CD4-positive, CD25-positive, alpha-beta regulatory T cell (primary cell): ENCODE measurements around the gene LRMDA. TPM values are rescaled to one million over a fixed set of nuclear protein-coding genes. Genes with fewer than 3 reads are reported as not detected.
A peak's percentile ranks its signal among the peaks of the same experiment; 100 is the strongest.

Source experiments
- ATAC-seq, 2 donors: fragments of 150-1000 bp; cut with Tn5 transposase; one replicate each; pipeline ENCODE4 v1.10.0; 2021; ENCODE audit warnings: low read depth in 2 of 2, moderate number of reproducible peaks in 2 of 2, moderate library complexity in 1 of 2
- DNase-seq, 3 donors: peaks; one replicate each; pipeline versions ENCODE4 v3.0.0 to v3.0.0-alpha.2; 2012 to 2022; ENCODE audit warnings: mixed read lengths in 1 of 3
- H3K27ac ChIP-seq: one replicate; pipeline ENCODE4 v1.7.0; 2013; ENCODE audit warnings: mild to moderate bottlenecking, low read length; ENCODE audit not compliant: insufficient read depth, poor library complexity, severe bottlenecking
- H3K27me3 ChIP-seq: one replicate; pipeline ENCODE4 v1.7.0; 2013; ENCODE audit warnings: low read length; ENCODE audit not compliant: control insufficient read depth, insufficient read depth
- H3K36me3 ChIP-seq: one replicate; pipeline ENCODE4 v1.7.0; 2013; ENCODE audit warnings: mild to moderate bottlenecking, low read length, moderate library complexity; ENCODE audit not compliant: control insufficient read depth, insufficient read depth
- H3K4me1 ChIP-seq: 2 replicates; pipeline ENCODE4 v1.7.0; 2013; ENCODE audit warnings: mild to moderate bottlenecking, low read length; ENCODE audit not compliant: insufficient read depth, control insufficient read depth, poor library complexity, severe bottlenecking
- H3K4me3 ChIP-seq: one replicate; pipeline ENCODE4 v1.7.0; 2013; ENCODE audit warnings: low read depth, mild to moderate bottlenecking, low read length, moderate library complexity
- H3K9me3 ChIP-seq, 2 experiments: 1 replicate in 1 of 2; 2 replicates in 1 of 2; pipeline ENCODE4 v1.7.0; 2013; ENCODE audit warnings: low read length in 2 of 2, mild to moderate bottlenecking in 1 of 2, moderate library complexity in 1 of 2; ENCODE audit not compliant: control insufficient read depth in 2 of 2
- H3K27ac Mint-ChIP-seq, 3 donors: one replicate each; pipeline ENCODE4 v1.8.0; 2020 to 2022; ENCODE audit warnings: mild to moderate bottlenecking in 3 of 3, mixed read lengths in 3 of 3, moderate library complexity in 2 of 3
- H3K27me3 Mint-ChIP-seq: one replicate; pipeline ENCODE4 v1.8.0; 2022; ENCODE audit warnings: mild to moderate bottlenecking, mixed read lengths
- H3K36me3 Mint-ChIP-seq: one replicate; pipeline ENCODE4 v1.8.0; 2020; ENCODE audit warnings: mixed read lengths
- H3K4me1 Mint-ChIP-seq, 4 donors: one replicate each; pipeline ENCODE4 v1.8.0; 2020 to 2022; ENCODE audit warnings: mixed read lengths in 4 of 4, mild to moderate bottlenecking in 1 of 4
- H3K4me3 Mint-ChIP-seq, 4 donors: one replicate each; pipeline ENCODE4 v1.8.0; 2020 to 2022; ENCODE audit warnings: mild to moderate bottlenecking in 4 of 4, mixed read lengths in 4 of 4, moderate library complexity in 3 of 4
- H3K9me3 Mint-ChIP-seq, 7 donors: one replicate each; pipeline ENCODE4 v1.8.0; 2020 to 2022; ENCODE audit warnings: mixed read lengths in 7 of 7, mild to moderate bottlenecking in 3 of 7, moderate library complexity in 2 of 7
- polyA plus RNA-seq, 4 donors: library from polyadenylated mRNA; unstranded; fragments of 300-500 nt; fragmentation: Illumina TruSeq; gene quantifications; one replicate each; pipeline ENCODE4 v1.2.3, GENCODE V29; 2021
- total RNA-seq: library from RNA; stranded (reverse); gene quantifications from one replicate; pipeline ENCODE4 v1.2.3, GENCODE V29; 2022

The LRMDA gene
- total and polyA plus RNA-seq, 5 donors from 2014 or later = 0.10 TPM; not detected in 4

GRCh38 chr10:75403939-75404814, 27.2 kb upstream of the LRMDA start:
- Histone ChIP-seq H3K27me3 (peaks cover 2% of the 10 kb centered on the region), H3K4me3 (no peak overlapping the region), H3K4me1 (peaks cover 63% of the 10 kb centered on the region), H3K27ac (no peak overlapping the region), H3K9me3 (no peaks in the 10 kb centered on the region), H3K36me3 (no peaks in the 10 kb centered on the region)
- ATAC-seq (no peak), DNase-seq (no peak)
- H3K4me1 Mint-ChIP-seq = peaks cover 0 to 56% (median 19%) of the 10 kb centered on the region in 4 donors
- H3K4me3 Mint-ChIP-seq = peak overlapping the region in 2 of 4 donors; percentile 61 to 75
- H3K27me3 Mint-ChIP-seq = peaks cover 68% of the 10 kb centered on the region
- H3K9me3 Mint-ChIP-seq = peaks cover 0 to 6% (median 0%) of the 10 kb centered on the region in 7 donors
- H3K27ac Mint-ChIP-seq = no peak overlapping the region
- H3K36me3 Mint-ChIP-seq = no peaks in the 10 kb centered on the region

GRCh38 chr10:75404815-75405597, 26.4 kb upstream of the LRMDA start:
- H3K4me1 ChIP-seq = peaks cover 69% of the 10 kb centered on the region
- Mint-ChIP-seq H3K36me3 (no peaks in the 10 kb centered on the region), H3K27ac (no peak overlapping the region), H3K27me3 (peaks cover 75% of the 10 kb centered on the region), H3K4me3 (peak overlapping the region in 1 of 4 donors; percentile 49), H3K4me1 (peaks cover 0 to 61% (median 19%) of the 10 kb centered on the region in 4 donors), H3K9me3 (peaks cover 0 to 6% (median 0%) of the 10 kb centered on the region in 7 donors)
- H3K9me3 ChIP-seq = no peaks in the 10 kb centered on the region
- peaks cover 3% of the 10 kb centered on the region for H3K27me3 ChIP-seq
- no peak for ATAC-seq
- no peak overlapping the region for H3K27ac ChIP-seq
- no peaks in the 10 kb centered on the region for H3K36me3 ChIP-seq
- no peak for DNase-seq
- no peak overlapping the region for H3K4me3 ChIP-seq

DNA sequence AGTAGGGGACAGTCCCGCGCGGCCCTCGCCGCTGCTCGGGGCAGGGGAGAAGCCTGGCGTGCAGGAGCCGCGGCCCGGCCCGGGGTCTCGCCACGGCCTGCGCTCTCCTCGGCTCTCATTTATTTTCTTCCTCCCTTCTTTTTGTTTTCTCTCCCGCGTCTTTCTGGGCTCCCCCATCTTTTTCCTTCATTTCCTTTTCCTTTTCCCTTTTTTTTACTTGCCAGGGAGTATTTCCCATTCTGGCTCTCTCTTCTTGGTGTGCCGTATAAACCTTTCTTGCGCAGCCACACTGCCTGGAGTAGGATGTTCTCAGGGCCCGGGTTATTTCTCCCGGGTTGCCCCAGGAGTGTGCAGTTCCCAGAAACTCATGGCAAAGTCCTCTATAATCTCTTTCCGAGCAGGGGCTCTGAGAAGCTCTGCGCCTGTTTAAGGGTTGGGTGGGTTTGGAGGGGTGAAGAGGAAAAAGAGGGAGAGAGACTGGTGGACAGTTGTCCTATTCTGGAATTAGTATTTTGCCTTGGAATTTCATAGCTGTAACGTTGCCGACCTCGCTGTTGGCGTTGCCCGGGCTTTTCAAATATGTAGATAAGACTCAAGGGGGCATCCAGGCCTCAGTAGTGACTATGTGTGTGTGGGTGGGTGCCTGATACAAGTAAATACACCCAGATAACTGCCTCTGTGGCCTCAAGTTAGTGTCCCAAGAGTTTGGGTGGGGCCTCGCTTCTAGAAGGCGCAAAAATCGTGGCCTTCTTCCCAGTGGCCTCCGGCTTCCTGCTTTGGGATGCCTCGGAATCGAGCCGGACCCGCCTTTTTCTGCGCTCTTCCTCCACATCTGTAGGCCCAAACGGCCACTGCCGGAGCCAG, 25.6 kb upstream of the LRMDA start:
- Mint-ChIP-seq H3K9me3 (peaks cover 0 to 6% (median 0%) of the 10 kb centered on the region in 7 donors), H3K4me1 (peaks cover 0 to 56% (median 15%) of the 10 kb centered on the region in 4 donors), H3K27ac (no peak overlapping the region), H3K27me3 (peaks cover 75% of the 10 kb centered on the region), H3K36me3 (no peaks in the 10 kb centered on the region), H3K4me3 (peak overlapping the region; percentile 11 to 43 (median 27))
- peaks cover 61% of the 10 kb centered on the region for H3K4me1 ChIP-seq
- DNase-seq (no peak), ATAC-seq (no peak)
- no peak overlapping the region for H3K4me3 ChIP-seq
- peaks cover 12% of the 10 kb centered on the region for H3K27me3 ChIP-seq
- H3K9me3 ChIP-seq = no peaks in the 10 kb centered on the region
- no peak overlapping the region for H3K27ac ChIP-seq
- H3K36me3 ChIP-seq = no peaks in the 10 kb centered on the region

GRCh38 chr10:75406462-75407223, 24.8 kb upstream of the LRMDA start:
- Mint-ChIP-seq H3K4me3 (peak overlapping the region in 3 of 4 donors; percentile 37 to 61 (median 43)), H3K27ac (no peak overlapping the region), H3K4me1 (peaks cover 0 to 54% (median 15%) of the 10 kb centered on the region in 4 donors), H3K9me3 (peaks cover 0 to 6% (median 1%) of the 10 kb centered on the region in 7 donors), H3K36me3 (no peaks in the 10 kb centered on the region), H3K27me3 (peaks cover 81% of the 10 kb centered on the region)
- Histone ChIP-seq H3K4me3 (no peak overlapping the region), H3K36me3 (no peaks in the 10 kb centered on the region), H3K27me3 (peaks cover 19% of the 10 kb centered on the region), H3K27ac (no peak overlapping the region), H3K9me3 (no peaks in the 10 kb centered on the region), H3K4me1 (peaks cover 55% of the 10 kb centered on the region)
- no peak for DNase-seq
- no peak for ATAC-seq

DNA sequence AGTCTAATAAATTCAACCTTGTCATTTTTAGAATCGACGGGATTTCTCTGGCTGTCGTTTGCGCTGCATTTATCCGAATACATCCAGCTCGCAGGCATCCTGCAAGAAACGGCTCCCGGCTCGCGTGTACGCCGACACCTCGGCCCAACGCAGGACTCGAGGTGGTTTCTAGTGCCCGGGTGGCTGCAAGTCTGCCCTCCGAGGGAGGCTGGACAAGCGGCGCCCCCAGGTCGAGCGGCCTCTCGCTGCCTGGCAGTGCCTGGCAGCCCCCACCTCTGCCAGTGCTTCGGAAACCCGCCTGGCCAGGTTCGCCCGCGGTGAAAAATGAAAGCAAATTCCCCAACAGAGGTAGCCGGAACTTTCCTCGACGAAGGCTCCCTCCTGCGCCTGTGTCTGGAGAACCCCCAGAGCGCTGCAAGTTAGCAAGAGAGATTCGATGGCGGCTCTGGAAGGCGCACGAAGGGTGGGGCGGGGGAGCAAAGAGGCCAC, 24.2 kb upstream of the LRMDA start:
- peaks cover 50% of the 10 kb centered on the region for H3K4me1 ChIP-seq
- Mint-ChIP-seq H3K27me3 (peaks cover 82% of the 10 kb centered on the region), H3K9me3 (peaks cover 0 to 6% (median 1%) of the 10 kb centered on the region in 7 donors), H3K27ac (no peak overlapping the region), H3K4me1 (peaks cover 0 to 50% (median 15%) of the 10 kb centered on the region in 4 donors), H3K36me3 (no peaks in the 10 kb centered on the region), H3K4me3 (peak overlapping the region; percentile 37 to 62 (median 52))
- peaks cover 20% of the 10 kb centered on the region for H3K27me3 ChIP-seq
- DNase-seq (no peak), ATAC-seq (no peak)
- no peak overlapping the region for H3K4me3 ChIP-seq
- H3K9me3 ChIP-seq = no peaks in the 10 kb centered on the region
- H3K27ac ChIP-seq = no peak overlapping the region
- no peaks in the 10 kb centered on the region for H3K36me3 ChIP-seq

- Histone ChIP-seq H3K4me1 (peaks cover 43% of the 10 kb centered on the region), H3K9me3 (no peaks in the 10 kb centered on the region), H3K36me3 (no peaks in the 10 kb centered on the region), H3K27ac (no peak overlapping the region), H3K27me3 (peaks cover 20% of the 10 kb centered on the region), H3K4me3 (no peak overlapping the region)
- H3K36me3 Mint-ChIP-seq = no peaks in the 10 kb centered on the region
- peaks cover 82% of the 10 kb centered on the region for H3K27me3 Mint-ChIP-seq
- peak overlapping the region; percentile 29 to 87 (median 74) for H3K4me3 Mint-ChIP-seq
- H3K4me1 Mint-ChIP-seq = peaks cover 0 to 44% (median 12%) of the 10 kb centered on the region in 4 donors
- H3K9me3 Mint-ChIP-seq = peaks cover 0 to 7% (median 1%) of the 10 kb centered on the region in 7 donors
- peak overlapping the region in 1 of 3 donors; percentile 56 for H3K27ac Mint-ChIP-seq
- no peak for DNase-seq
- ATAC-seq = no peak
Measured at GRCh38 chr10:75407713-75408508, 23.5 kb upstream of the LRMDA start.
